ENCODE measurements around the gene CNR2.
A peak's percentile ranks its signal among the peaks of the same experiment; 100 is the strongest.
"Not testable (repeated sequence)": the region's sequence is repeated elsewhere in the genome, so short reads cannot be mapped to it uniquely, and the experiment has no call there.

The CNR2 gene

GRCh38 chr1:23916209-23917131 is 3.3 kb upstream of the CNR2 start:
- DNase-seq (ENCODE audit: low spot score), result peak; percentile 77

GRCh38 chr1:23915466-23915865 is 2.3 kb upstream of the CNR2 start:
- DNase-seq (ENCODE audit: low spot score), result no peak

GRCh38 chr1:23914921-23915320 is 1.8 kb upstream of the CNR2 start:
- no peak for DNase-seq (ENCODE audit: low spot score)

- DNase-seq (ENCODE audit: low spot score), result no peak
These were observed 1.2 kb downstream of the CNR2 start for GRCh38 chr1:23911921-23912320.

- DNase-seq (ENCODE audit: low spot score), result no peak
These were observed 2.5 kb downstream of the CNR2 start for GRCh38 chr1:23910553-23911246.

GRCh38 chr1:23910144-23910543 is 3.0 kb downstream of the CNR2 start:
- no peak for DNase-seq (ENCODE audit: low spot score)

GRCh38 chr1:23909412-23909811 is 3.8 kb downstream of the CNR2 start:
- no peak for DNase-seq (ENCODE audit: low spot score)

GRCh38 chr1:23908453-23909341 is 4.5 kb downstream of the CNR2 start:
- no peak for DNase-seq (ENCODE audit: low spot score)

GRCh38 chr1:23906731-23907130 is 6.4 kb downstream of the CNR2 start:
- no peak for DNase-seq (ENCODE audit: low spot score)

- no peak for DNase-seq (ENCODE audit: low spot score)
These were observed 7.6 kb downstream of the CNR2 start for GRCh38 chr1:23905461-23906025.

- DNase-seq (ENCODE audit: low spot score), result no peak
These were observed 8.3 kb downstream of the CNR2 start for GRCh38 chr1:23904748-23905357.

GRCh38 chr1:23903754-23904153 is 9.4 kb downstream of the CNR2 start:
- DNase-seq (ENCODE audit: low spot score), result no peak

GRCh38 chr1:23902321-23903278 is 10.6 kb downstream of the CNR2 start:
- no peak for DNase-seq (ENCODE audit: low spot score)

GRCh38 chr1:23900017-23900416 is 13.1 kb downstream of the CNR2 start:
- DNase-seq (ENCODE audit: low spot score), result not testable (repeated sequence)

- DNase-seq (ENCODE audit: low spot score), result no peak
These were observed 14.1 kb downstream of the CNR2 start for GRCh38 chr1:23899070-23899469.

GRCh38 chr1:23897083-23897482 is 16.1 kb downstream of the CNR2 start:
- DNase-seq (ENCODE audit: low spot score), result no peak

GRCh38 chr1:23896491-23896890 is 16.7 kb downstream of the CNR2 start:
- no peak for DNase-seq (ENCODE audit: low spot score)

GRCh38 chr1:23895993-23896392 is 17.2 kb downstream of the CNR2 start:
- no peak for DNase-seq (ENCODE audit: low spot score)

- no peak for DNase-seq (ENCODE audit: low spot score)
These were observed 18.1 kb downstream of the CNR2 start for GRCh38 chr1:23895082-23895481.

GRCh38 chr1:23889074-23889473 is 24.1 kb downstream of the CNR2 start:
- DNase-seq (ENCODE audit: low spot score), result no peak

Measured in hematopoietic multipotent progenitor cell treated with erythropoietin and hydrocortisone succinate and interleukin-3 and kit ligand, for 17 days (in vitro differentiated cells).